H1 (cell line): ENCODE results near the gene NME7. TPM values are rescaled to one million over a fixed set of nuclear protein-coding genes. Genes with fewer than 3 reads are reported as not detected.

Experiments
- CTCF ChIA-PET: fragments of 300-600 bp; sonication (Branson Sonifier 250); formaldehyde crosslinking; loops from one replicate; lab custom pipeline; 2021; ENCODE audit not compliant: partially characterized antibody; lab: Charles Lee
- POLR2A ChIA-PET: fragments of 300-600 bp; sonication (Branson Sonifier 250); formaldehyde crosslinking; loops from one replicate; lab custom pipeline; 2021; ENCODE audit warnings: inconsistent platforms; ENCODE audit not compliant: partially characterized antibody; lab: Charles Lee
- DNase-seq, 2 experiments: peaks; one replicate each; pipeline versions ENCODE4 v3.0.0 to v3.0.0-alpha.2; 2010 to 2022; ENCODE audit warnings: low spot score in 2 of 2, low read depth in 1 of 2, mixed read lengths in 1 of 2
- FAIRE-seq: peaks from 2 replicates; lab custom pipeline; 2011; peaks lifted over from hg19 to GRCh38; lab: Jason Lieb, UNC
- H2AFZ ChIP-seq: 2 replicates; pipeline ENCODE4 v1.8.1; 2012; ENCODE audit warnings: low read length, inconsistent platforms
- H2AK5ac ChIP-seq: 2 replicates; pipeline ENCODE4 v1.6.1; 2013; ENCODE audit warnings: low read depth, low read length
- H2BK120ac ChIP-seq: replicated peaks from 2 replicates; pipeline ENCODE3; 2013; ENCODE audit warnings: low read depth, low read length, inconsistent platforms
- H2BK12ac ChIP-seq: 2 replicates; pipeline ENCODE4 v1.6.1; 2013; ENCODE audit warnings: low read depth, low read length
- H2BK15ac ChIP-seq: 2 replicates; pipeline ENCODE4 v1.6.1; 2013; ENCODE audit warnings: low read length
- H2BK20ac ChIP-seq: 2 replicates; pipeline ENCODE4 v1.6.1; 2013; ENCODE audit warnings: low read length
- H2BK5ac ChIP-seq: 2 replicates; pipeline ENCODE4 v1.6.1; 2013; ENCODE audit warnings: low read depth, low read length
- H3K14ac ChIP-seq: 2 replicates; pipeline ENCODE4 v1.6.1; 2013; ENCODE audit warnings: inconsistent platforms; ENCODE audit not compliant: insufficient read length
- H3K18ac ChIP-seq: 2 replicates; pipeline ENCODE4 v1.6.1; 2013; ENCODE audit warnings: low read length; ENCODE audit errors: extremely low read depth
- H3K23ac ChIP-seq: 2 replicates; pipeline ENCODE4 v1.6.1; 2013; ENCODE audit warnings: inconsistent platforms; ENCODE audit not compliant: insufficient read length
- H3K23me2 ChIP-seq: 2 replicates; pipeline ENCODE4 v1.6.1; 2013; ENCODE audit warnings: low read depth, low read length
- H3K27ac ChIP-seq: 2 replicates; pipeline ENCODE4 v1.6.1; 2011; ENCODE audit warnings: low read depth, low read length, inconsistent platforms
- H3K27me3 ChIP-seq, 4 experiments: replicated peaks in 1 of 4; 1 replicate in 1 of 4; 2 replicates in 3 of 4; pipeline versions ENCODE4 v1.6.1 to v1.8.1; 2011 to 2013; ENCODE audit warnings: low read length in 3 of 4, mild to moderate bottlenecking in 3 of 4, inconsistent platforms in 2 of 4, mixed read lengths in 2 of 4, moderate library complexity in 1 of 4; ENCODE audit not compliant: control insufficient read depth in 3 of 4, insufficient read depth in 3 of 4; ENCODE audit errors: extremely low read depth in 1 of 4
- H3K36me3 ChIP-seq, 4 experiments: 2 replicates each; pipeline versions ENCODE4 v1.6.1 to v1.8.1; 2011 to 2013; ENCODE audit warnings: mild to moderate bottlenecking in 4 of 4, low read length in 3 of 4, moderate library complexity in 2 of 4, control low read depth in 1 of 4, inconsistent platforms in 1 of 4; ENCODE audit not compliant: insufficient read depth in 4 of 4, control insufficient read depth in 2 of 4
- H3K4ac ChIP-seq: replicated peaks from 2 replicates; pipeline ENCODE3; 2013; ENCODE audit warnings: low read length, low read depth, mixed read lengths, inconsistent platforms; ENCODE audit not compliant: insufficient read length
- H3K4me1 ChIP-seq, 4 experiments: replicated peaks in 1 of 4; 1 replicate in 1 of 4; 2 replicates in 3 of 4; pipeline versions ENCODE4 v1.6.1 to v1.8.1; 2011 to 2013; ENCODE audit warnings: low read length in 3 of 4, inconsistent platforms in 2 of 4, mixed read lengths in 1 of 4; ENCODE audit not compliant: insufficient read depth in 4 of 4, control insufficient read depth in 3 of 4
- H3K4me2 ChIP-seq, 2 experiments: 2 replicates each; pipeline versions ENCODE4 v1.6.1 to v1.8.1; 2011 to 2013; ENCODE audit warnings: low read depth in 2 of 2, low read length in 2 of 2, control low read depth in 1 of 2, inconsistent platforms in 1 of 2, mild to moderate bottlenecking in 1 of 2; ENCODE audit not compliant: insufficient read depth in 1 of 2
- H3K4me3 ChIP-seq, 4 experiments: fragments of 200-600, 300-600 bp in 1 of 4; sonication (generic), shearing (Covaris generic), sonication (Bioruptor Twin) in 1 of 4; 2 replicates each; pipeline versions ENCODE4 v1.5.1 to v1.8.1; 2011 to 2016; ENCODE audit warnings: low read length in 4 of 4, low read depth in 3 of 4, control low read depth in 2 of 4, inconsistent platforms in 2 of 4, mild to moderate bottlenecking in 2 of 4, mixed read lengths in 1 of 4, moderate library complexity in 1 of 4; ENCODE audit not compliant: insufficient read depth in 2 of 4; ENCODE audit errors: extremely low read depth in 1 of 4
- H3K56ac ChIP-seq: replicated peaks from 2 replicates; pipeline ENCODE3; 2013; ENCODE audit warnings: low read depth, mild to moderate bottlenecking, mixed read lengths, low read length, inconsistent platforms; ENCODE audit not compliant: insufficient read length
- H3K79me1 ChIP-seq: 2 replicates; pipeline ENCODE4 v1.6.1; 2013; ENCODE audit warnings: low read depth, low read length, control low read depth
- H3K79me2 ChIP-seq, 2 experiments: 2 replicates each; pipeline versions ENCODE4 v1.6.1 to v1.8.1; 2012 to 2013; ENCODE audit warnings: low read length in 2 of 2, mild to moderate bottlenecking in 2 of 2, inconsistent platforms in 1 of 2; ENCODE audit not compliant: insufficient read depth in 2 of 2, control insufficient read depth in 1 of 2
- H3K9ac ChIP-seq, 4 experiments: replicated peaks in 1 of 4; 1 replicate in 1 of 4; 2 replicates in 3 of 4; pipeline versions ENCODE4 v1.6.1 to v1.8.1; 2011 to 2013; ENCODE audit warnings: low read depth in 3 of 4, low read length in 3 of 4, control low read depth in 2 of 4, mild to moderate bottlenecking in 2 of 4, moderate library complexity in 2 of 4, inconsistent platforms in 1 of 4; ENCODE audit errors: extremely low read depth in 1 of 4
- H3K9me3 ChIP-seq, 2 experiments: 2 replicates each; pipeline versions ENCODE4 v1.6.1 to v1.8.1; 2012 to 2013; ENCODE audit warnings: mild to moderate bottlenecking in 2 of 2, moderate library complexity in 2 of 2, control low read depth in 1 of 2, inconsistent platforms in 1 of 2, low read depth in 1 of 2, low read length in 1 of 2, mixed read lengths in 1 of 2; ENCODE audit not compliant: insufficient read depth in 2 of 2
- H4K20me1 ChIP-seq, 2 experiments: replicated peaks in 1 of 2; 2 replicates each; pipeline versions ENCODE3 to v1.8.1; 2011 to 2013; ENCODE audit warnings: inconsistent platforms in 2 of 2, low read length in 2 of 2, mild to moderate bottlenecking in 1 of 2; ENCODE audit not compliant: insufficient read depth in 2 of 2, control insufficient read depth in 1 of 2
- H4K5ac ChIP-seq: 2 replicates; pipeline ENCODE4 v1.6.1; 2013; ENCODE audit warnings: low read length, low read depth, mixed read lengths, inconsistent platforms; ENCODE audit not compliant: insufficient read length
- H4K8ac ChIP-seq: 2 replicates; pipeline ENCODE4 v1.8.0; 2013; ENCODE audit warnings: mild to moderate bottlenecking, moderate library complexity, low read length, inconsistent platforms; ENCODE audit not compliant: insufficient read depth; ENCODE audit errors: extremely low read depth
- H4K91ac ChIP-seq: replicated peaks from 2 replicates; pipeline ENCODE3; 2013; ENCODE audit warnings: low read length, mixed read lengths, inconsistent platforms; ENCODE audit not compliant: insufficient read length
- CBX5 ChIP-seq: fragments of 300-800, 300-1000 bp; sonication (generic); IDR thresholded peaks from 2 replicates; pipeline ENCODE4 v1.7.1; 2016; ENCODE audit warnings: antibody characterized with exemption, low read length, low read depth
- HDAC2 ChIP-seq, 2 experiments: fragments of 300-600 bp in 1 of 2; sonication (generic) in 1 of 2; IDR thresholded peaks; 2 replicates each; pipeline ENCODE4 v1.6.1; 2011 to 2012; ENCODE audit warnings: low read depth in 2 of 2, low read length in 2 of 2, mild to moderate bottlenecking in 2 of 2, moderate library complexity in 2 of 2, borderline replicate concordance in 1 of 2, inconsistent platforms in 1 of 2
- PHF8 ChIP-seq: fragments of 200-600 bp; sonication (generic); conservative IDR thresholded peaks from 2 replicates; pipeline ENCODE4 v1.7.1; 2012; ENCODE audit warnings: low read depth, mild to moderate bottlenecking, inconsistent platforms, low read length, moderate library complexity
- TAF7 ChIP-seq: optimal IDR thresholded peaks from 2 replicates; pipeline ENCODE3; 2011; ENCODE audit warnings: low read depth, mild to moderate bottlenecking, inconsistent platforms, low read length, moderate library complexity, borderline replicate concordance
- TCF12 ChIP-seq: IDR thresholded peaks from 2 replicates; pipeline ENCODE4 v1.6.1; 2011; ENCODE audit warnings: low read depth, mild to moderate bottlenecking, low read length
- WGBS, 2 experiments: shearing (Covaris generic) in 1 of 2; methylation state at CpG; one replicate each; pipeline versions ENCODE4 v1.1.6 to v1.1.7; 2013 to 2015; ENCODE audit warnings: low lambda C conversion rate in 2 of 2, mixed read lengths in 2 of 2, inconsistent platforms in 1 of 2, low coverage in 1 of 2, missing lambda C conversion rate in 1 of 2; ENCODE audit not compliant: insufficient replicate concordance in 2 of 2, insufficient coverage in 1 of 2, insufficient read length in 1 of 2; ENCODE audit errors: extremely low coverage in 1 of 2, missing lambda C conversion rate in 1 of 2; 5-methylcytosine and 5-hydroxymethylcytosine counted together
- polyA plus RNA-seq, 7 experiments: library from polyadenylated mRNA; depleted of rRNA in 3 of 7; stranded (reverse) in 5 of 7; unstranded in 2 of 7; fragments of >200 nt in 5 of 7; fragments of 200-250 nt in 2 of 7; gene quantifications; 1 replicate in 5 of 7; 2 replicates in 1 of 7; 4 replicates in 1 of 7; pipeline versions ENCODE4 v1.2.1 to v1.2.3, GENCODE V29; 2011 to 2013; ENCODE audit warnings: missing spikeins in 2 of 7, mixed read lengths in 2 of 7
- total RNA-seq: library from RNA; stranded (reverse); fragmentation: NEBNext Ultra II Directional; extraction: Animal tissue kit (Norgen Biotek cat#: 25700); gene quantifications from 2 replicates; pipeline ENCODE4 v1.2.1, GENCODE V29; 2021

NME7 gene
- total and polyA plus RNA-seq, 2 of the 8 experiments (the other 6 are each of a cell fraction or from before 2014, with no cell fraction given), result 11.6 to 28.5 TPM

DNA sequence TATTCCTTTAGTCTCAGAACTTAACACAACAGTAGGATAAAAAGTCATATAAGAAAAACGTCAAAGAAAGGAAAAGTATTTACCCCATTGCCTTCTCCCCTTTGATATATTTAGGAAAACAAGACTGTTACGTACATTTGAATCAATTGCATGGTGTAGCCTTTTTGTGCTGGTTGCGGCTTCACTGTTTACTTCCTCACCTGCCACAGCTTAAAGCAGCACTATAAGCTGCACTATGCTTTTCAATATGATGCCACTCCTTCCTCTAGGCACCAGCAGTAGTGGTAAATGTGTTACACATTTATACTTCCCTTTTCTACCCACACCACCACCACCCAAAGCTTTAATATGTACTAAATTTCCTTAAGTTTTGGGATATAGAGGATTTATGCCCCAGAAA, 150.0 kb downstream of the NME7 start:
- Histone ChIP-seq H3K9me3 (no peaks in the 10 kb centered on the region), H3K4ac (no peak overlapping the region), H3K27me3 (no peaks in the 10 kb centered on the region), H2BK20ac (no peak overlapping the region), H3K23ac (no peak overlapping the region), H2BK12ac (no peak overlapping the region), H3K14ac (no peak overlapping the region), H4K5ac (no peak overlapping the region), H3K4me3 (no peak overlapping the region), H2BK5ac (no peak overlapping the region), H3K36me3 (no peaks in the 10 kb centered on the region), H3K9ac (no peak overlapping the region), H3K4me2 (no peak overlapping the region), H4K91ac (peak overlapping the region; percentile 89), H3K18ac (no peak overlapping the region), H2BK120ac (no peak overlapping the region), H3K79me2 (no peaks in the 10 kb centered on the region), H3K4me1 (peaks cover 0 to 3% (median 0%) of the 10 kb centered on the region in 4 experiments; a peak in 1 of 7 replicates), H2AFZ (no peak overlapping the region), H4K20me1 (no peaks in the 10 kb centered on the region), H3K56ac (no peak overlapping the region), H2AK5ac (no peak overlapping the region), H3K23me2 (no peaks in the 10 kb centered on the region), H4K8ac (no peak overlapping the region), H3K79me1 (no peaks in the 10 kb centered on the region), H3K27ac (no peak overlapping the region), H2BK15ac (no peak overlapping the region)
- TF ChIP-seq TCF12, result no peak
- no peak for TF ChIP-seq CBX5
- TF ChIP-seq PHF8, result no peak
- TF ChIP-seq HDAC2 (IDR thresholded peaks at IDR 0.05; ENCODE audit: borderline replicate concordance in 1 of 2, low read depth in 2 of 2, low read length in 2 of 2), result no peak
- no peak for TF ChIP-seq TAF7
- 79% methylated on average over 3 of the region's 3 CpGs; no CpG with 5 or more reads in 1 of the 2 experiments for WGBS, 2 experiments
- ChIA-PET POLR2A (no interaction called here), CTCF (interaction anchor here (0.9 to 1.7 kb wide), 2 partner anchors 22 to 130 kb away, joined by 3 to 4 read pairs; no protein-coding TSS in a partner anchor)
- DNase-seq, result no peak
- no peak for FAIRE-seq
